ENCODE results near the gene LIN7A. TPM values are rescaled to one million over a fixed set of nuclear protein-coding genes. Genes with fewer than 3 reads are reported as not detected.

LIN7A gene
- total and polyA plus RNA-seq, 2 of the 8 experiments (the other 6 are each of a cell fraction or from before 2014, with no cell fraction given): 5.8 to 22.0 TPM

DNA sequence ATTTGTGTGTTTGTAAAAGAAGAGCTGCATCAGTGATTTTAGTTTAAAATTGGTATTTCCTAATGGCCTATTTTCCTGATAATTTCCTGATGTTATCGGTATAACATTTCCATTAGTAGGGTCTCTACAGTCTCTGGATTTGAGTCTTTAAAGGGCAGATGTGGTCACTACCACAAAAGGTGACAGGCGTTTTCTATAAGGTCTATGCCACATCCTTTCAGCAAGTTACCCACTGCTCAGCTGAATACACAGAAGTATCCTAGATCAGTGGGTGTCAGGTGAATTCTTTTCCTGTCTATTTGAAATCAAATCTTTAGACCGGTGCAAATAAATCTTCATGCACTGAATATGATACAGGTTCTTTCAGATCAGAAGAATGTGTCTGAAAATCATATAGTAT is 90.2 kb downstream of the LIN7A start:
- 70% methylated on average over 3 of the region's 3 CpGs; no CpG with 5 or more reads in 1 of the 2 experiments for WGBS, 2 experiments (ENCODE audit: extremely low coverage in 1 of 2, insufficient coverage in 1 of 2, insufficient read length in 1 of 2, insufficient replicate concordance in 2 of 2, low coverage in 1 of 2, low lambda C conversion rate in 2 of 2, missing lambda C conversion rate in 1 of 2)
- Histone ChIP-seq H4K91ac (replicated peaks; ENCODE audit: insufficient read length, low read length) (no peak overlapping the region), H3K9me3 (ENCODE audit: insufficient read depth in 2 of 2, low read depth in 1 of 2, low read length in 1 of 2) (no peaks in the 10 kb centered on the region), H3K4ac (replicated peaks; ENCODE audit: insufficient read length, low read depth, low read length) (no peak overlapping the region), H3K23ac (ENCODE audit: insufficient read length) (no peak overlapping the region), H2BK12ac (ENCODE audit: low read depth, low read length) (no peak overlapping the region), H3K14ac (ENCODE audit: insufficient read length) (no peak overlapping the region), H4K8ac (ENCODE audit: extremely low read depth, insufficient read depth, low read length) (no peak overlapping the region), H3K79me2 (ENCODE audit: control insufficient read depth in 1 of 2, insufficient read depth in 2 of 2, low read length in 2 of 2) (no peaks in the 10 kb centered on the region), H2AFZ (ENCODE audit: low read length) (no peak overlapping the region), H2AK5ac (ENCODE audit: low read depth, low read length) (no peak overlapping the region), H3K27me3 (replicated peaks in 1 of 4; ENCODE audit: control insufficient read depth in 3 of 4, extremely low read depth in 1 of 4, insufficient read depth in 3 of 4, low read length in 3 of 4) (no peaks in the 10 kb centered on the region), H3K18ac (ENCODE audit: extremely low read depth, low read length) (no peak overlapping the region), H3K4me2 (ENCODE audit: insufficient read depth in 1 of 2, low read depth in 2 of 2, low read length in 2 of 2) (no peak overlapping the region), H2BK15ac (ENCODE audit: low read length) (no peak overlapping the region), H3K79me1 (ENCODE audit: low read depth, low read length) (no peaks in the 10 kb centered on the region), H2BK120ac (replicated peaks; ENCODE audit: low read depth, low read length) (no peak overlapping the region), H3K4me3 (ENCODE audit: extremely low read depth in 1 of 4, insufficient read depth in 2 of 4, low read depth in 3 of 4, low read length in 4 of 4) (no peak overlapping the region), H3K9ac (replicated peaks in 1 of 4; ENCODE audit: extremely low read depth in 1 of 4, low read depth in 3 of 4, low read length in 3 of 4) (no peak overlapping the region), H3K4me1 (replicated peaks in 1 of 4; ENCODE audit: control insufficient read depth in 3 of 4, insufficient read depth in 4 of 4, low read length in 3 of 4) (peaks cover 0 to 16% (median 7%) of the 10 kb centered on the region in 4 experiments; a peak in 4 of 7 replicates), H3K27ac (ENCODE audit: low read depth, low read length) (no peak overlapping the region), H2BK20ac (ENCODE audit: low read length) (no peak overlapping the region), H3K23me2 (ENCODE audit: low read depth, low read length) (no peaks in the 10 kb centered on the region), H2BK5ac (ENCODE audit: low read depth, low read length) (no peak overlapping the region), H4K20me1 (replicated peaks in 1 of 2; ENCODE audit: control insufficient read depth in 1 of 2, insufficient read depth in 2 of 2, low read length in 2 of 2) (no peaks in the 10 kb centered on the region), H3K36me3 (ENCODE audit: control insufficient read depth in 2 of 4, insufficient read depth in 4 of 4, low read length in 3 of 4) (no peaks in the 10 kb centered on the region; a peak in 1 of 8 replicates), H3K56ac (replicated peaks; ENCODE audit: insufficient read length, low read depth, low read length) (no peak overlapping the region), H4K5ac (ENCODE audit: insufficient read length, low read depth, low read length) (no peak overlapping the region)
- TF ChIP-seq JUND (IDR thresholded peaks at IDR 0.05; ENCODE audit: low read length) (no peak), SIX5 (IDR thresholded peaks at IDR 0.05; ENCODE audit: low read depth, low read length) (no peak), HDAC6 (IDR thresholded peaks at IDR 0.05; ENCODE audit: low read depth, low read length) (no peak), PHF8 (conservative IDR thresholded peaks at IDR 0.05; ENCODE audit: low read depth, low read length) (no peak), BACH1 (IDR thresholded peaks at IDR 0.05; ENCODE audit: low read length) (no peak)
- ChIA-PET CTCF (ENCODE audit: partially characterized antibody) (interaction anchor here (0.6 to 3.0 kb wide), 3 partner anchors 10 to 875 kb away, joined by 3 to 15 read pairs (median 3); no protein-coding TSS in a partner anchor), POLR2A (ENCODE audit: partially characterized antibody) (no interaction called here)
- FAIRE-seq: peak; percentile 13
- DNase-seq (ENCODE audit: low read depth in 1 of 2, low spot score in 2 of 2): no peak
